Rectal smooth muscle tissue (tissue), 1 donor: ENCODE data around the gene CHRNA5.
A peak's percentile ranks its signal among the peaks of the same experiment; 100 is the strongest.

Experiments used
- H3K27ac ChIP-seq: one replicate; pipeline ENCODE4 v1.7.0; 2013; ENCODE audit warnings: low read depth, low read length, inconsistent platforms
- H3K27me3 ChIP-seq: one replicate; pipeline ENCODE4 v1.7.0; 2013; ENCODE audit warnings: low read length; ENCODE audit not compliant: control insufficient read depth, insufficient read depth
- H3K36me3 ChIP-seq: one replicate; pipeline ENCODE4 v1.7.0; 2013; ENCODE audit warnings: low read length; ENCODE audit not compliant: control insufficient read depth, insufficient read depth
- H3K4me1 ChIP-seq: one replicate; pipeline ENCODE4 v1.7.0; 2013; ENCODE audit warnings: low read length; ENCODE audit not compliant: control insufficient read depth, insufficient read depth
- H3K4me3 ChIP-seq: one replicate; pipeline ENCODE4 v1.7.0; 2013; ENCODE audit warnings: low read length
- H3K9ac ChIP-seq: one replicate; pipeline ENCODE4 v1.7.0; 2013; ENCODE audit warnings: low read length

The CHRNA5 gene

GRCh38 chr15:78637776-78638435 is 72.6 kb downstream of the CHRNA5 start:
- H3K4me1 ChIP-seq: no peaks in the 10 kb centered on the region
- no peak overlapping the region for H3K9ac ChIP-seq
- no peaks in the 10 kb centered on the region for H3K36me3 ChIP-seq
- no peak overlapping the region for H3K4me3 ChIP-seq
- no peak overlapping the region for H3K27ac ChIP-seq
- H3K27me3 ChIP-seq: no peaks in the 10 kb centered on the region

- H3K27me3 ChIP-seq: no peaks in the 10 kb centered on the region
- no peak overlapping the region for H3K27ac ChIP-seq
- H3K9ac ChIP-seq: no peak overlapping the region
- no peak overlapping the region for H3K4me3 ChIP-seq
- no peaks in the 10 kb centered on the region for H3K36me3 ChIP-seq
- no peaks in the 10 kb centered on the region for H3K4me1 ChIP-seq
Observed at GRCh38 chr15:78638658-78639314, 73.5 kb downstream of the CHRNA5 start.

GRCh38 chr15:78640527-78641101 is 75.3 kb downstream of the CHRNA5 start:
- Histone ChIP-seq H3K36me3 (no peaks in the 10 kb centered on the region), H3K4me1 (no peaks in the 10 kb centered on the region), H3K4me3 (peak overlapping the region; percentile 50), H3K27ac (no peak overlapping the region), H3K27me3 (no peaks in the 10 kb centered on the region), H3K9ac (no peak overlapping the region)

- no peaks in the 10 kb centered on the region for H3K36me3 ChIP-seq
- H3K27ac ChIP-seq: no peak within 1 kb of the TSS
- H3K27me3 ChIP-seq: no peaks in the 10 kb centered on the region
- H3K4me3 ChIP-seq: peak within 1 kb of the TSS; percentile 50
- no peaks in the 10 kb centered on the region for H3K4me1 ChIP-seq
- H3K9ac ChIP-seq: no peak within 1 kb of the TSS
Observed at GRCh38 chr15:78641102-78641748, 75.9 kb downstream of the CHRNA5 start, which contains the start of gene CHRNB4. Gene CHRNB4, minus strand, starts transcription at chr15:78641210. Its CDS starts 77 bp downstream, at chr15:78641133.

- Histone ChIP-seq H3K27me3 (no peaks in the 10 kb centered on the region), H3K9ac (no peak overlapping the region), H3K4me1 (no peaks in the 10 kb centered on the region), H3K4me3 (no peak overlapping the region), H3K36me3 (no peaks in the 10 kb centered on the region), H3K27ac (no peak overlapping the region)
Observed at GRCh38 chr15:78641749-78642275, 76.5 kb downstream of the CHRNA5 start.

- H3K4me3 ChIP-seq: no peak overlapping the region
- H3K4me1 ChIP-seq: no peaks in the 10 kb centered on the region
- no peaks in the 10 kb centered on the region for H3K27me3 ChIP-seq
- H3K27ac ChIP-seq: no peak overlapping the region
- H3K9ac ChIP-seq: no peak overlapping the region
- no peaks in the 10 kb centered on the region for H3K36me3 ChIP-seq
Observed at GRCh38 chr15:78642331-78642730, 77.0 kb downstream of the CHRNA5 start.
